Gastroesophageal sphincter (tissue), 3 donors: ENCODE measurements around the gene MAP4K2.

ENCODE experiments used
- CTCF ChIP-seq, 4 experiments: fragments of 200-600 bp in 2 of 4; fragments of 450-650 bp in 2 of 4; sonication (generic) in 1 of 4; IDR thresholded peaks; one replicate each; pipeline ENCODE4 v1.5.1; 2017 to 2019; ENCODE audit warnings: antibody characterized with exemption in 4 of 4, mild to moderate bottlenecking in 2 of 4, moderate library complexity in 2 of 4
- POLR2A ChIP-seq, 2 donors: fragments of 450-650 bp; IDR thresholded peaks; one replicate each; pipeline ENCODE4 v1.6.1; 2017; ENCODE audit warnings: antibody characterized with exemption in 2 of 2, mild to moderate bottlenecking in 2 of 2, moderate library complexity in 1 of 2
- POLR2AphosphoS5 ChIP-seq: sonication (generic); formaldehyde crosslinking; IDR thresholded peaks from one replicate; pipeline ENCODE4 v1.6.1; 2017; ENCODE audit warnings: antibody characterized with exemption

DNA sequence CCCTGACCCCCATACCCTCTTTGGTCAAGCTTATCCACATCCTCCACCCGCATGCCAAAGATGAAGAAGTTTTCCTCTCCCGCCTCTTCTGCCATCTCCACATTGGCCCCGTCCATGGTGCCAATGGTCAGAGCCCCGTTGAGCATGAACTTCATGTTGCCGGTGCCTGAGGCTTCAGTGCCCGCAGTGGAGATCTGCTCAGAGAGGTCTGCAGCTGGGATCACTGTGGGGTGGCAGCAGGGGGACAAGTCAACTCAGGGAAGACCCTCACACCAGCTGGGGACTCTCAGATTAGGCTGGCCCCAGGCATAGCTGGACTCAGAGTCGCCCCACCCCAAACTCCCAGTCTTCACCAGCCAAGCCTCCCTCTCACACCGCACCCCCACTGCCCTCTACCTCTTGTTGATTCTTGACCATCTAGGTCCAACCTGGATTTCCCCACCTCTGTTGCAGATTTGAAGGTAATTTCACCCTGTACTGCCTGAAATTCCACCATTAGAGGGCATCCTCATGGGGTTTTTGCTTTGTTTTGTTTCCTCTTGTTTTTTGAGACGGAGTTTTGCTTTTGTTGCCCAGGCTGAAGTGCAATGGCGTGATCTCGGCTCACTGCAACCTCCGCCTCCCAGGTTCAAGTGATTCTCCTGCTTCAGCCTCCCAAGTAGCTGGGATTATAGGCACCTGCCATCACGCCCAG, 52.5 kb downstream of the MAP4K2 start:
- TF ChIP-seq CTCF (IDR thresholded peaks at IDR 0.05) = no peak
- no peak for TF ChIP-seq POLR2A (IDR thresholded peaks at IDR 0.05)
- no peak for TF ChIP-seq POLR2AphosphoS5
